Thyroid gland (tissue), 4 donors: ENCODE results near the gene GHDC.

Experiments
- CTCF ChIP-seq, 6 experiments: fragments of 200-600 bp in 3 of 6; fragments of 450-650 bp in 3 of 6; sonication (generic) in 3 of 6; IDR thresholded peaks; one replicate each; pipeline ENCODE4 v1.5.1; 2016 to 2019; ENCODE audit warnings: antibody characterized with exemption in 6 of 6, mild to moderate bottlenecking in 2 of 6, inconsistent platforms in 1 of 6, moderate library complexity in 1 of 6
- POLR2A ChIP-seq, 2 donors: fragments of 450-650 bp; IDR thresholded peaks; one replicate each; pipeline ENCODE4 v1.6.1; 2017; ENCODE audit warnings: antibody characterized with exemption in 2 of 2, mild to moderate bottlenecking in 2 of 2, moderate library complexity in 1 of 2

- TF ChIP-seq CTCF (IDR thresholded peaks at IDR 0.05) (no peak), POLR2A (IDR thresholded peaks at IDR 0.05) (no peak)
Observed at GRCh38 chr17:42155614-42156045, 38.7 kb downstream of the GHDC start.
